GM12878 (cell line): ENCODE results near the gene CNR1. TPM values are rescaled to one million over a fixed set of nuclear protein-coding genes. Genes with fewer than 3 reads are reported as not detected.

Experiments used
- ATAC-seq: fragments of 200-7000 bp; cut with Tn5 transposase; 3 replicates; pipeline ENCODE4 v1.9.1; 2020; ENCODE audit warnings: mild to moderate bottlenecking, moderate library complexity
- BruUV-seq: library from RNA; stranded (reverse); fragments of 400-500 nt; replicated peaks from 2 replicates; lab custom pipeline; 2021; lab: Mats Ljungman, UMichigan
- CTCF ChIA-PET: fragments of 300-600 bp; sonication (Branson Sonifier 250); formaldehyde crosslinking; extraction: SDS; loops from one replicate; lab custom pipeline; 2021; ENCODE audit warnings: inconsistent platforms; lab: Yijun Ruan, JAX
- POLR2A ChIA-PET: fragments of 350-600 bp; formaldehyde crosslinking; extraction: SDS; loops from one replicate; lab custom pipeline; 2021; ENCODE audit warnings: inconsistent platforms; lab: Charles Lee
- RAD21 ChIA-PET: fragments of 300-600 bp; sonication (Branson Sonifier 250); formaldehyde crosslinking; loops from one replicate; lab custom pipeline; 2023; ENCODE audit warnings: antibody characterized with exemption; ENCODE audit not compliant: unreplicated experiment; lab: Charles Lee
- SMC1A ChIA-PET: fragments of 300-600 bp; sonication (Branson Sonifier 250); formaldehyde crosslinking; loops from one replicate; lab custom pipeline; 2023; ENCODE audit not compliant: unreplicated experiment, uncharacterized antibody; lab: Charles Lee
- DNase-seq: peaks from one replicate; pipeline ENCODE4 v3.0.0-alpha.2; 2011; ENCODE audit warnings: low read depth, low spot score
- FAIRE-seq: peaks from 3 replicates; lab custom pipeline; 2011; peaks lifted over from hg19 to GRCh38; lab: Jason Lieb, UNC
- H2AFZ ChIP-seq: 2 replicates; pipeline ENCODE4 v1.6.0; 2011; ENCODE audit warnings: low read depth, low read length, control low read depth; ENCODE audit not compliant: control insufficient read depth
- H3K27ac ChIP-seq: 2 replicates; pipeline ENCODE4 v1.5.1; 2011; ENCODE audit warnings: control low read depth; ENCODE audit not compliant: control insufficient read depth, insufficient read depth
- H3K27me3 ChIP-seq, 2 experiments: replicated peaks in 1 of 2; 2 replicates each; pipeline versions ENCODE4 v1.6.0 to v1.6.1; 2011; ENCODE audit warnings: low read length in 1 of 2; ENCODE audit not compliant: control insufficient read depth in 2 of 2, insufficient read depth in 2 of 2
- H3K36me3 ChIP-seq, 2 experiments: 2 replicates each; pipeline ENCODE4 v1.5.1; 2011; ENCODE audit warnings: low read length in 1 of 2; ENCODE audit not compliant: control insufficient read depth in 2 of 2, insufficient read depth in 2 of 2
- H3K4me1 ChIP-seq: 2 replicates; pipeline ENCODE4 v1.6.1; 2011; ENCODE audit warnings: mild to moderate bottlenecking, low read length, moderate library complexity, mixed read lengths; ENCODE audit not compliant: control insufficient read depth, insufficient read depth
- H3K4me2 ChIP-seq: 2 replicates; pipeline ENCODE4 v1.6.0; 2011; ENCODE audit warnings: control low read depth; ENCODE audit not compliant: control insufficient read depth, insufficient read depth
- H3K4me3 ChIP-seq: fragments of 200-600 bp; sonication (generic); 2 replicates; pipeline ENCODE4 v1.5.1; 2016
- H3K79me2 ChIP-seq: 2 replicates; pipeline ENCODE4 v1.6.0; 2011; ENCODE audit warnings: low read length; ENCODE audit not compliant: control insufficient read depth, insufficient read depth
- H3K9ac ChIP-seq: 2 replicates; pipeline ENCODE4 v1.8.0; 2011; ENCODE audit warnings: low read length, control low read depth, mixed read lengths; ENCODE audit not compliant: control insufficient read depth, insufficient read depth
- H3K9me3 ChIP-seq: replicated peaks from 3 replicates; pipeline ENCODE4 v1.5.1; 2011; ENCODE audit warnings: mild to moderate bottlenecking, low read length; ENCODE audit not compliant: control insufficient read depth, insufficient read depth
- H4K20me1 ChIP-seq: 2 replicates; pipeline ENCODE4 v1.6.0; 2011; ENCODE audit not compliant: control insufficient read depth, insufficient read depth
- CREM ChIP-seq: IDR thresholded peaks from 2 replicates; pipeline ENCODE4 v1.6.1; 2014; ENCODE audit warnings: antibody characterized with exemption, low read depth
- ETV6 ChIP-seq, 2 experiments: fragments of 450-650 bp in 1 of 2; IDR thresholded peaks in 1 of 2; conservative IDR thresholded peaks in 1 of 2; 2 replicates each; pipeline ENCODE4 v1.6.1; 2014; ENCODE audit warnings: antibody characterized with exemption in 1 of 2, borderline replicate concordance in 1 of 2, low read depth in 1 of 2, mild to moderate bottlenecking in 1 of 2, moderate library complexity in 1 of 2
- GATAD2B ChIP-seq: fragments of 450-650 bp; conservative IDR thresholded peaks from 2 replicates; pipeline ENCODE4 v1.6.1; 2017; ENCODE audit warnings: low read depth, mild to moderate bottlenecking, moderate library complexity
- KLF5 ChIP-seq: fragments of 450-650 bp; IDR thresholded peaks from 2 replicates; pipeline ENCODE4 v1.6.1; 2014; ENCODE audit warnings: mild to moderate bottlenecking; ENCODE audit not compliant: partially characterized antibody
- MTA2 ChIP-seq: fragments of 450-650 bp; IDR thresholded peaks from 2 replicates; pipeline ENCODE4 v1.6.1; 2016; ENCODE audit warnings: low read depth, mild to moderate bottlenecking, moderate library complexity
- MTA3 ChIP-seq: IDR thresholded peaks from 2 replicates; pipeline ENCODE4 v1.6.1; 2012; ENCODE audit warnings: low read length, inconsistent platforms, borderline replicate concordance
- MXI1 ChIP-seq: fragments of 150-350 bp; IDR thresholded peaks from 2 replicates; pipeline ENCODE4 v1.6.1; 2011; ENCODE audit warnings: low read depth, mild to moderate bottlenecking, inconsistent platforms, low read length, improper control_type of control experiment
- NFYB ChIP-seq: IDR thresholded peaks from 2 replicates; pipeline ENCODE4 v1.6.1; 2011; ENCODE audit warnings: low read depth, mild to moderate bottlenecking, low read length, improper control_type of control experiment, moderate library complexity; ENCODE audit not compliant: insufficient read depth
- PRDM15 ChIP-seq: fragments of 450-650 bp; formaldehyde crosslinking; IDR thresholded peaks from 2 replicates; pipeline ENCODE4 v1.4.0; 2020; ENCODE audit warnings: mild to moderate bottlenecking, moderate library complexity
- RB1 ChIP-seq: fragments of 450-650 bp; formaldehyde crosslinking; IDR thresholded peaks from 2 replicates; pipeline ENCODE4 v1.6.1; 2017; ENCODE audit warnings: mild to moderate bottlenecking, borderline replicate concordance
- RFX5 ChIP-seq: IDR thresholded peaks from 2 replicates; pipeline ENCODE4 v1.6.1; 2011; ENCODE audit warnings: low read depth, low read length, improper control_type of control experiment
- RUNX3 ChIP-seq: IDR thresholded peaks from 2 replicates; pipeline ENCODE4 v1.6.1; 2012; ENCODE audit warnings: low read length, inconsistent platforms
- SREBF1 ChIP-seq: IDR thresholded peaks from 2 replicates; pipeline ENCODE4 v1.6.1; 2012; ENCODE audit warnings: mild to moderate bottlenecking, low read length
- TARDBP ChIP-seq: IDR thresholded peaks from 2 replicates; pipeline ENCODE4 v1.6.1; 2016; ENCODE audit warnings: borderline replicate concordance
- TCF12 ChIP-seq: IDR thresholded peaks from 2 replicates; pipeline ENCODE4 v1.6.1; 2011; ENCODE audit warnings: low read depth, mild to moderate bottlenecking, low read length
- ZNF217 ChIP-seq: fragments of 450-650 bp; IDR thresholded peaks from 2 replicates; pipeline ENCODE4 v1.6.1; 2017; ENCODE audit warnings: antibody characterized with exemption, mild to moderate bottlenecking
- ZSCAN29 ChIP-seq: fragments of 450-650 bp; IDR thresholded peaks from 2 replicates; pipeline ENCODE4 v1.6.1; 2017; ENCODE audit warnings: mild to moderate bottlenecking, moderate library complexity
- WGBS: methylation state at CpG from one replicate; pipeline ENCODE4 v1.1.6; 2016; ENCODE audit warnings: low lambda C conversion rate; ENCODE audit not compliant: insufficient replicate concordance, insufficient coverage; ENCODE audit errors: missing lambda C conversion rate; 5-methylcytosine and 5-hydroxymethylcytosine counted together
- in situ Hi-C: fragments of 300-500 bp; cut with MboI; formaldehyde crosslinking; loops from 9 replicates; pipeline ENCODE4 v1.14.3; 2018; ENCODE audit warnings: mixed read lengths
- intact Hi-C: fragments of 100-400 bp; cut with micrococcal nuclease; formaldehyde crosslinking; loops from one replicate; pipeline ENCODE4 v1.14.2; 2022; ENCODE audit not compliant: unreplicated experiment
- polyA plus RNA-seq, 11 experiments: library from polyadenylated mRNA; depleted of rRNA in 4 of 11; unstranded in 6 of 11; stranded (reverse) in 5 of 11; fragments of >200 nt; fragmentation: Nextera tagmentation in 4 of 11; fragmentation: Illumina TruSeq in 1 of 11; extraction: Ambion mirVana in 4 of 11; extraction: Trizol in 1 of 11; gene quantifications; 1 replicate in 1 of 11; 2 replicates in 10 of 11; pipeline versions ENCODE4 v1.2.1 to v1.2.3, GENCODE V29; 2011 to 2016; ENCODE audit warnings: inconsistent platforms in 2 of 11, missing spikeins in 2 of 11, low read depth in 1 of 11
- total RNA-seq, 4 experiments: library from RNA; depleted of rRNA in 3 of 4; stranded (reverse); fragments of >200 nt in 3 of 4; fragmentation: Illumina TruSeq in 1 of 4; extraction: Trizol in 1 of 4; gene quantifications; 2 replicates each; pipeline versions ENCODE4 v1.2.1 to v1.2.3, GENCODE V29; 2013 to 2021
- TF ChIP-seq, protein P1 (sequence below): fragments of 450-650 bp; IDR thresholded peaks from 2 replicates; pipeline ENCODE4 v1.6.1; 2017; ENCODE audit warnings: low read depth, mild to moderate bottlenecking, moderate library complexity

Gene CNR1
- total and polyA plus RNA-seq, 10 of the 15 experiments (the other 5 are each of a cell fraction or from before 2014, with no cell fraction given): 2.2 to 15.4 (median 8.5) TPM

DNA sequence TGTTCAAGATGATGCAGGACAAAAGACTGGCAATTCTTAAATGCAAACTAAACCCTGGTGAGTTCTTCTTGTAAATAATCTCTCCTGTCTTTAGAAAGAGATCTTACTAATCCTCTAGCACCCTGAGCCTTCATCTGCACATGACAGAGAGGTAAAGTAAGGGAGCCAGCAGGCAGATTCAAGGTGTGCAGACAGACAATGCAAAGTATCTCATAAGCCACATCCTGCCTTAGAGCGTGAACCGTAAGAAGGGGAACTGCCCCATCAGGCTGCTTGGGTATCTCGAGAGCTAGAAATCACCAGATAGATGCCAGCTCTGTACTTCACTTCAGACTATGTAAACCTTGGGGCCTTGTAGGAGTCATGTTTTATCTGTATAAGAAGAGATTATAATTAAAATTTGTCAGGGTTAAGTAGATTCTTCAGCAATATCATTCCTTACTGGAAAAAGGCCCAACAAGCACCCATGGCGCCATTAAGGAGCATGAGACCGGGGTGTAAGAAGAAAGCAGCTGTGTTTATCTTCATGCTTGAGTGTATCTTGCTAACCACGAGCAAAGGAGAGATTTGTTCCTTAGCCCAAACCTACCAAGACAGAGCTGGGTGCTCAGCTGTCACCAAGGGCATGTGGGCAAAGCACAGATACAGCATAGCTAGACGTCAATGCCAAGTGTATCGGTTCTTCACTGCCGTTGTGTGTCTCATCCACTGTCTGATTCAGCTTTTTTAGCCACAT is 24.4 kb downstream of the CNR1 start (continued):
- TF ChIP-seq MTA2 (0 out of 2 replicates have a peak, but pooled peaks have one; percentile 9), TCF12 (peak; percentile 38; the same call in 1 of the 2 replicates), MTA3 (peak; percentile 57; the same call in 1 of the 2 replicates), ETV6 (conservative IDR thresholded peaks at IDR 0.05 in 1 of 2, IDR thresholded peaks at IDR 0.05 in 1 of 2; ENCODE audit: borderline replicate concordance in 1 of 2, low read depth in 1 of 2) (0 out of 4 replicates have a peak, but pooled peaks of 1 of the 2 experiments have one; percentile 52), CREM (peak; percentile 47; the same call in 1 of the 2 replicates), KLF5 (peak; percentile 25)

DNA sequence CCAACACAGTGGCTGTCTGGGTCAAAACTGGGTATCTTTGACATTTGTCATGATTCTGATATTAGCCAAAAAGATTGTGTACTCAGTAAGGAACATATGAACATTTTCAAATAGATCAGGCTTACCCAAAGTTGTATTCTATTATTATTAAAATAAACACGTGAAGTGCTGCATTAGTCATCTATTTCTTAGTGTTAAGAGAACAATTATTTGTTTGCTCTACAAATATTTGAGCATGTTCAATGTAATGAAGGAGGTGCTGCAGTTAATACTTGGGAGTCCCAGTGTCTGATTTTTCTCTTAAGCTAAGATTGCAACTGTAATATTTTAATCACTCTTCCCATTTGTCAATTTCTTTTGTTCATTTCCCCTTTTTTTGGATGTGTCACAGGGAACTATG is 28.2 kb downstream of the CNR1 start:
- ATAC-seq: no peak
- no peak overlapping the region for H3K4me3 ChIP-seq
- no peaks in the 10 kb centered on the region for H4K20me1 ChIP-seq
- RAD21 ChIA-PET: interaction anchor here (0.5 to 2.1 kb wide), 2 partner anchors 8 to 64 kb away, joined by 4 to 5 read pairs; no protein-coding TSS in a partner anchor
- DNase-seq: no peak
- H2AFZ ChIP-seq: no peak overlapping the region
- H3K4me1 ChIP-seq: peaks cover 33% of the 10 kb centered on the region
- CTCF ChIA-PET: interaction anchor here (1.5 to 1.7 kb wide), 2 partner anchors 26 to 208 kb away, joined by 3 to 4 read pairs; no protein-coding TSS in a partner anchor
- SMC1A ChIA-PET: interaction anchor here (0.6 to 0.7 kb wide), 2 partner anchors 143 to 320 kb away, joined by 3 read pairs; no protein-coding TSS in a partner anchor
- no peak overlapping the region for H3K27ac ChIP-seq
- FAIRE-seq: no peak
- no peak overlapping the region for H3K9ac ChIP-seq
- in situ Hi-C loops: no loop called here
- 88% methylated on average over 1 of the region's 1 CpG for WGBS
- H3K4me2 ChIP-seq: no peak overlapping the region
- no peaks in the 10 kb centered on the region for H3K9me3 ChIP-seq
- H3K27me3 ChIP-seq: no peaks in the 10 kb centered on the region
- H3K79me2 ChIP-seq: no peaks in the 10 kb centered on the region
- POLR2A ChIA-PET: interaction anchor here (0.6 kb wide), 1 partner anchor 23 kb away, joined by 3 read pairs; no protein-coding TSS in a partner anchor
- intact Hi-C loops: no loop called here
- no TSS peak for BruUV-seq
- H3K36me3 ChIP-seq: no peaks in the 10 kb centered on the region
- no peak for TF ChIP-seq GATAD2B
- no peak for TF ChIP-seq TARDBP
- TF ChIP-seq MXI1: no peak
- no peak for TF ChIP-seq RB1
- TF ChIP-seq RFX5: no peak
- TF ChIP-seq SREBF1: no peak
- TF ChIP-seq PRDM15 (CRISPR knock-in tag): no peak
- no peak for TF ChIP-seq RUNX3
- TF ChIP-seq, protein P1, sequence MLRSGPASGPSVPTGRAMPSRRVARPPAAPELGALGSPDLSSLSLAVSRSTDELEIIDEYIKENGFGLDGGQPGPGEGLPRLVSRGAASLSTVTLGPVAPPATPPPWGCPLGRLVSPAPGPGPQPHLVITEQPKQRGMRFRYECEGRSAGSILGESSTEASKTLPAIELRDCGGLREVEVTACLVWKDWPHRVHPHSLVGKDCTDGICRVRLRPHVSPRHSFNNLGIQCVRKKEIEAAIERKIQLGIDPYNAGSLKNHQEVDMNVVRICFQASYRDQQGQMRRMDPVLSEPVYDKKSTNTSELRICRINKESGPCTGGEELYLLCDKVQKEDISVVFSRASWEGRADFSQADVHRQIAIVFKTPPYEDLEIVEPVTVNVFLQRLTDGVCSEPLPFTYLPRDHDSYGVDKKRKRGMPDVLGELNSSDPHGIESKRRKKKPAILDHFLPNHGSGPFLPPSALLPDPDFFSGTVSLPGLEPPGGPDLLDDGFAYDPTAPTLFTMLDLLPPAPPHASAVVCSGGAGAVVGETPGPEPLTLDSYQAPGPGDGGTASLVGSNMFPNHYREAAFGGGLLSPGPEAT: no peak
- no peak for TF ChIP-seq NFYB
- TF ChIP-seq ZNF217: no peak
- no peak for TF ChIP-seq ZSCAN29
